HEK293 (cell line): ENCODE results near the gene USP44.

Experiments used
- CTCF ChIP-seq: fragments of 450-650 bp; formaldehyde crosslinking; IDR thresholded peaks from 2 replicates; pipeline ENCODE4 v1.5.1; 2016; ENCODE audit warnings: missing biosample characterization, missing genetic modification characterization
- KLF10 ChIP-seq: fragments of 450-650 bp; IDR thresholded peaks from 2 replicates; pipeline ENCODE4 v1.5.1; 2018; ENCODE audit warnings: missing biosample characterization, mild to moderate bottlenecking, missing genetic modification characterization
- KLF16 ChIP-seq: fragments of 450-650 bp; formaldehyde crosslinking; IDR thresholded peaks from 2 replicates; pipeline ENCODE4 v1.5.1; 2017; ENCODE audit warnings: missing biosample characterization, missing genetic modification characterization
- RBAK ChIP-seq: fragments of 450-650 bp; formaldehyde crosslinking; IDR thresholded peaks from 2 replicates; pipeline ENCODE4 v1.5.1; 2016; ENCODE audit warnings: missing biosample characterization, missing genetic modification characterization
- ZBTB48 ChIP-seq: fragments of 450-650 bp; formaldehyde crosslinking; IDR thresholded peaks from 2 replicates; pipeline ENCODE4 v1.5.1; 2016; ENCODE audit warnings: missing biosample characterization, missing genetic modification characterization
- ZBTB8A ChIP-seq: fragments of 450-650 bp; formaldehyde crosslinking; IDR thresholded peaks from 2 replicates; pipeline ENCODE4 v1.5.1; 2016; ENCODE audit warnings: missing biosample characterization, missing genetic modification characterization
- ZNF121 ChIP-seq: fragments of 450-650 bp; formaldehyde crosslinking; IDR thresholded peaks from 2 replicates; pipeline ENCODE4 v1.5.1; 2016; ENCODE audit warnings: missing biosample characterization, missing genetic modification characterization
- ZNF350 ChIP-seq: fragments of 450-650 bp; formaldehyde crosslinking; IDR thresholded peaks from 2 replicates; pipeline ENCODE4 v1.5.0; 2017; ENCODE audit warnings: missing biosample characterization, mild to moderate bottlenecking, missing genetic modification characterization
- ZNF530 ChIP-seq: fragments of 450-650 bp; formaldehyde crosslinking; IDR thresholded peaks from 2 replicates; pipeline ENCODE4 v1.5.1; 2016; ENCODE audit warnings: low read depth, missing biosample characterization, missing genetic modification characterization
- ZNF624 ChIP-seq: fragments of 450-650 bp; formaldehyde crosslinking; IDR thresholded peaks from 2 replicates; pipeline ENCODE4 v1.5.1; 2017; ENCODE audit warnings: missing biosample characterization, missing genetic modification characterization
- ZNF660 ChIP-seq: fragments of 450-650 bp; IDR thresholded peaks from 2 replicates; pipeline ENCODE4 v1.5.1; 2018; ENCODE audit warnings: missing biosample characterization, mild to moderate bottlenecking, missing genetic modification characterization
- ZNF747 ChIP-seq: fragments of 450-650 bp; formaldehyde crosslinking; IDR thresholded peaks from 2 replicates; pipeline ENCODE4 v1.5.1; 2016; ENCODE audit warnings: missing biosample characterization, missing genetic modification characterization

GRCh38 chr12:95538006-95538405 is 13.3 kb downstream of the USP44 start:
- TF ChIP-seq ZNF624 (tag by site-specific recombination) (no peak), CTCF (tag by site-specific recombination) (no peak), ZBTB8A (tag by site-specific recombination) (no peak), RBAK (tag by site-specific recombination) (no peak), KLF10 (tag by site-specific recombination) (no peak), ZNF121 (tag by site-specific recombination) (no peak), KLF16 (tag by site-specific recombination) (no peak), ZBTB48 (no peak), ZNF747 (no peak), ZNF530 (no peak), ZNF350 (tag by site-specific recombination) (no peak), ZNF660 (no peak)
